K562 (cell line): ENCODE measurements around the gene DGKB. TPM values are rescaled to one million over a fixed set of nuclear protein-coding genes. Genes with fewer than 3 reads are reported as not detected.

Experiments
- ATAC-seq: fragments of 200-7000 bp; cut with Tn5 transposase; 3 replicates; pipeline ENCODE4 v1.9.1; 2020; ENCODE audit warnings: moderate library complexity
- BruUV-seq: library from RNA; stranded (reverse); fragments of 400-500 nt; replicated peaks from 2 replicates; lab custom pipeline; 2021; lab: Mats Ljungman, UMichigan
- CTCF ChIA-PET: fragments of 300-600 bp; formaldehyde crosslinking; extraction: SDS; loops from one replicate; lab custom pipeline; 2021; ENCODE audit warnings: low intra/inter-chr PET ratio; lab: Yijun Ruan, JAX
- POLR2A ChIA-PET: fragments of 300-600, 350-650 bp; sonication (Branson Sonifier 250); formaldehyde crosslinking; extraction: SDS; loops from one replicate; lab custom pipeline; 2021; ENCODE audit warnings: antibody characterized with exemption, inconsistent platforms; lab: Yijun Ruan, JAX
- DNase-seq, 4 experiments: peaks; one replicate each; pipeline versions ENCODE4 v3.0.0 to v3.0.0-alpha.2; 2011 to 2018; ENCODE audit warnings: low spot score in 3 of 4, mixed read lengths in 3 of 4; ENCODE audit errors: extremely low read depth in 1 of 4
- FAIRE-seq: peaks from 2 replicates; lab custom pipeline; 2011; peaks lifted over from hg19 to GRCh38; lab: Jason Lieb, UNC
- H2AFZ ChIP-seq: 2 replicates; pipeline ENCODE4 v1.6.0; 2011; ENCODE audit warnings: low read depth, low read length, control low read depth, inconsistent platforms
- H3K27ac ChIP-seq: fragments of 200-600 bp; 3 replicates; pipeline ENCODE4 v1.8.0; 2011; ENCODE audit warnings: low read depth, mild to moderate bottlenecking, control low read depth, inconsistent platforms, low read length, moderate library complexity, mixed read lengths; ENCODE audit errors: extremely low read depth
- H3K27me3 ChIP-seq, 2 experiments: fragments of 300-600 bp in 1 of 2; 2 replicates in 1 of 2; 3 replicates in 1 of 2; pipeline versions ENCODE4 v1.6.0 to v1.8.0; 2011; ENCODE audit warnings: inconsistent platforms in 2 of 2, low read length in 2 of 2, mild to moderate bottlenecking in 1 of 2, mixed read lengths in 1 of 2, moderate library complexity in 1 of 2; ENCODE audit not compliant: control insufficient read depth in 2 of 2, insufficient read depth in 2 of 2
- H3K36me3 ChIP-seq: fragments of 300-600 bp; 3 replicates; pipeline ENCODE4 v1.8.0; 2011; ENCODE audit warnings: mild to moderate bottlenecking, low read length, inconsistent platforms; ENCODE audit not compliant: control insufficient read depth, insufficient read depth
- H3K4me1 ChIP-seq, 2 experiments: fragments of 200-600 bp in 1 of 2; replicated peaks in 1 of 2; 2 replicates in 1 of 2; 3 replicates in 1 of 2; pipeline versions ENCODE4 v1.5.1 to v1.8.0; 2011; ENCODE audit warnings: inconsistent platforms in 2 of 2, low read length in 2 of 2, mild to moderate bottlenecking in 1 of 2, mixed read lengths in 1 of 2, moderate library complexity in 1 of 2; ENCODE audit not compliant: control insufficient read depth in 2 of 2, insufficient read depth in 2 of 2
- H3K4me2 ChIP-seq: 2 replicates; pipeline ENCODE4 v1.6.1; 2011; ENCODE audit warnings: low read length, control low read depth, inconsistent platforms, mixed read lengths; ENCODE audit not compliant: insufficient read depth
- H3K4me3 ChIP-seq: fragments of 200-600 bp; sonication (generic), shearing (Covaris generic); 2 replicates; pipeline ENCODE4 v1.5.1; 2016; ENCODE audit warnings: control low read depth, inconsistent platforms
- H3K79me2 ChIP-seq: fragments of 200-600 bp; 3 replicates; pipeline ENCODE4 v1.8.0; 2011; ENCODE audit warnings: low read length, inconsistent platforms; ENCODE audit not compliant: control insufficient read depth, insufficient read depth
- H3K9ac ChIP-seq, 2 experiments: 2 replicates each; pipeline versions ENCODE4 v1.6.0 to v1.6.1; 2011; ENCODE audit warnings: low read depth in 2 of 2, low read length in 2 of 2, control low read depth in 1 of 2, inconsistent platforms in 1 of 2, mild to moderate bottlenecking in 1 of 2, mixed read lengths in 1 of 2; ENCODE audit not compliant: insufficient read depth in 1 of 2
- H3K9me1 ChIP-seq: one replicate; pipeline ENCODE4 v1.6.0; 2011; ENCODE audit warnings: inconsistent platforms, mild to moderate bottlenecking, low read length, moderate library complexity; ENCODE audit not compliant: control insufficient read depth, insufficient read depth
- H3K9me3 ChIP-seq: replicated peaks from 2 replicates; pipeline ENCODE4 v1.5.1; 2011; ENCODE audit warnings: low read depth, low read length, inconsistent platforms; ENCODE audit not compliant: control insufficient read depth, insufficient read depth
- H4K20me1 ChIP-seq: replicated peaks from 2 replicates; pipeline ENCODE4 v1.6.1; 2011; ENCODE audit warnings: low read length, inconsistent platforms, mixed read lengths; ENCODE audit not compliant: control insufficient read depth, insufficient read depth
- DNMT1 ChIP-seq: fragments of 450-650 bp; IDR thresholded peaks from 2 replicates; pipeline ENCODE4 v1.6.1; 2016; ENCODE audit warnings: antibody characterized with exemption, mild to moderate bottlenecking
- MAFK ChIP-seq: IDR thresholded peaks from 2 replicates; pipeline ENCODE4 v1.6.1; 2011; ENCODE audit warnings: low read length, improper control_type of control experiment
- WGBS: fragments of 100-300 bp; shearing (Covaris generic); methylation state at CpG from one replicate; pipeline ENCODE4 v1.1.6; 2016; ENCODE audit warnings: low coverage, mixed read lengths; ENCODE audit not compliant: insufficient coverage; ENCODE audit errors: missing lambda C conversion rate; 5-methylcytosine and 5-hydroxymethylcytosine counted together
- in situ Hi-C: fragments of 300-500 bp; cut with MboI; formaldehyde crosslinking; loops from 4 replicates; pipeline ENCODE4 v1.15.0; 2018; ENCODE audit warnings: inconsistent platforms, mixed read lengths
- intact Hi-C: fragments of 100-400 bp; cut with micrococcal nuclease; formaldehyde crosslinking; loops from 2 replicates; pipeline ENCODE4 v1.14.2; 2022
- polyA plus RNA-seq, 8 experiments: library from polyadenylated mRNA; depleted of rRNA in 4 of 8; stranded (reverse) in 5 of 8; unstranded in 3 of 8; fragments of >200 nt; fragmentation: Nextera tagmentation in 2 of 8; fragmentation: Illumina TruSeq in 1 of 8; extraction: Ambion mirVana in 2 of 8; extraction: Trizol in 1 of 8; gene quantifications; 2 replicates each; pipeline versions ENCODE4 v1.2.1 to v1.2.3, GENCODE V29; 2011 to 2014; ENCODE audit warnings: inconsistent platforms in 1 of 8, missing spikeins in 1 of 8
- total RNA-seq, 7 experiments: library from RNA; depleted of rRNA in 6 of 7; stranded (reverse); fragments of >200 nt in 6 of 7; fragmentation: Illumina TruSeq in 2 of 7; extraction: Trizol in 2 of 7; gene quantifications; 2 replicates each; pipeline versions ENCODE4 v1.2.1 to v1.2.3, GENCODE V29; 2011 to 2021; ENCODE audit warnings: low replicate concordance in 1 of 7
- TF ChIP-seq, protein P1 (sequence below): sonication (generic); formaldehyde crosslinking; IDR thresholded peaks from 2 replicates; pipeline ENCODE4 v1.8.0; 2022; ENCODE audit warnings: mild to moderate bottlenecking, missing genetic modification reagents

The DGKB gene
- total and polyA plus RNA-seq, 9 of the 15 experiments (the other 6 are each of a cell fraction or from before 2014, with no cell fraction given): 0.01 TPM; not detected in 8

DNA sequence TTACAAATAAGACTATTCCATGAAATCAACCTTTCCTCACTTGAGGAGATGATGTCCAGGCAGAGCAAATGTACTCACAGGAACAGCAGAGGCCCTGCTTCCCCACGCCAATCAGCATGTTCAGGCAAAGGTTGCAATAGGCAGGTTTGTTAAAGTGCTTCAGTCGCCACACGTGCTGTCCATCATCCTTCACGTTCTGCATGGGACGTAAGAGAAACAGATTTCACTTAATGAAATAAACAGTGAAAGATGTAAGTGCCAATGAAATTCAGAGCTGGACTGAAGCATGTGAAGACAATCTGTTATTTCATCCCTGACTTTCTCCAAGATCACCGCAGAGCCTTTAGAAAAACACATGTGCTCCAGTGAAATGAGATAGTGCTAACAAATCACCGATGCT, 217.4 kb downstream of the DGKB start:
- H4K20me1 ChIP-seq: no peaks in the 10 kb centered on the region
- FAIRE-seq: no peak

More for the DNA sequence above, 217.4 kb downstream of the DGKB start:
- H3K9me1 ChIP-seq: no peaks in the 10 kb centered on the region
- no peak overlapping the region for H2AFZ ChIP-seq
- CTCF ChIA-PET: no interaction called here
- no peak overlapping the region for H3K4me3 ChIP-seq
- H3K4me2 ChIP-seq: no peak overlapping the region
- POLR2A ChIA-PET: no interaction called here
- DNase-seq (no peak), ATAC-seq (no peak)
- H3K27ac ChIP-seq: no peak overlapping the region
- WGBS: 1% methylated on average over 7 of the region's 7 CpGs
- H3K9ac ChIP-seq: no peak overlapping the region
- intact Hi-C loops (no loop called here), in situ Hi-C loops (no loop called here)
- BruUV-seq: no TSS peak
- no peaks in the 10 kb centered on the region for H3K36me3 ChIP-seq
- H3K4me1 ChIP-seq: no peaks in the 10 kb centered on the region
- no peaks in the 10 kb centered on the region for H3K79me2 ChIP-seq
- no peaks in the 10 kb centered on the region for H3K27me3 ChIP-seq
- no peaks in the 10 kb centered on the region for H3K9me3 ChIP-seq
- TF ChIP-seq DNMT1 (no peak), MAFK (no peak)
- TF ChIP-seq, protein P1, sequence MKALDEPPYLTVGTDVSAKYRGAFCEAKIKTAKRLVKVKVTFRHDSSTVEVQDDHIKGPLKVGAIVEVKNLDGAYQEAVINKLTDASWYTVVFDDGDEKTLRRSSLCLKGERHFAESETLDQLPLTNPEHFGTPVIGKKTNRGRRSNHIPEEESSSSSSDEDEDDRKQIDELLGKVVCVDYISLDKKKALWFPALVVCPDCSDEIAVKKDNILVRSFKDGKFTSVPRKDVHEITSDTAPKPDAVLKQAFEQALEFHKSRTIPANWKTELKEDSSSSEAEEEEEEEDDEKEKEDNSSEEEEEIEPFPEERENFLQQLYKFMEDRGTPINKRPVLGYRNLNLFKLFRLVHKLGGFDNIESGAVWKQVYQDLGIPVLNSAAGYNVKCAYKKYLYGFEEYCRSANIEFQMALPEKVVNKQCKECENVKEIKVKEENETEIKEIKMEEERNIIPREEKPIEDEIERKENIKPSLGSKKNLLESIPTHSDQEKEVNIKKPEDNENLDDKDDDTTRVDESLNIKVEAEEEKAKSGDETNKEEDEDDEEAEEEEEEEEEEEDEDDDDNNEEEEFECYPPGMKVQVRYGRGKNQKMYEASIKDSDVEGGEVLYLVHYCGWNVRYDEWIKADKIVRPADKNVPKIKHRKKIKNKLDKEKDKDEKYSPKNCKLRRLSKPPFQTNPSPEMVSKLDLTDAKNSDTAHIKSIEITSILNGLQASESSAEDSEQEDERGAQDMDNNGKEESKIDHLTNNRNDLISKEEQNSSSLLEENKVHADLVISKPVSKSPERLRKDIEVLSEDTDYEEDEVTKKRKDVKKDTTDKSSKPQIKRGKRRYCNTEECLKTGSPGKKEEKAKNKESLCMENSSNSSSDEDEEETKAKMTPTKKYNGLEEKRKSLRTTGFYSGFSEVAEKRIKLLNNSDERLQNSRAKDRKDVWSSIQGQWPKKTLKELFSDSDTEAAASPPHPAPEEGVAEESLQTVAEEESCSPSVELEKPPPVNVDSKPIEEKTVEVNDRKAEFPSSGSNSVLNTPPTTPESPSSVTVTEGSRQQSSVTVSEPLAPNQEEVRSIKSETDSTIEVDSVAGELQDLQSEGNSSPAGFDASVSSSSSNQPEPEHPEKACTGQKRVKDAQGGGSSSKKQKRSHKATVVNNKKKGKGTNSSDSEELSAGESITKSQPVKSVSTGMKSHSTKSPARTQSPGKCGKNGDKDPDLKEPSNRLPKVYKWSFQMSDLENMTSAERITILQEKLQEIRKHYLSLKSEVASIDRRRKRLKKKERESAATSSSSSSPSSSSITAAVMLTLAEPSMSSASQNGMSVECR: no peak
